ENCODE results near the gene FAAP20.

DNA sequence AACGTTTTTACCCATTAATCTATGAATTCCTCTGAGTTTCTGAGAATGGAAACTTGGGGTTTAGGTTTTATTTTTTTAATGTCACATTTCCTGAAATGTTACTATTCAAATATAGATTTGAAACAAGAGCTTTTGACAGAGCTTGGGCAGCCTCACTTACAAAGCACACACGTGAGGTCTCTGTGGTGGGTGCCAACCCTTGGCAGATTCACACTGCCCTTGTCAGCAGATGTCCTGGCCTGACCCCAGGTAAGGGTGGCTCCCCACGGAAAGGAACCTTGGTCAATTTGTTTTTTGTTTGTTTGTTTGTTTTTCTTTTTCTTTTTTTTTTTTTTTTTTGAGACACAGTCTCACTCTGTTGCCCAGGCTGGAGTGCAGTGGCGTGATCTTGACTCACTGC is 53.5 kb downstream of the FAAP20 start:
- TF ChIP-seq EZH2phosphoT487 (IDR thresholded peaks at IDR 0.05; ENCODE audit: insufficient read depth, low read depth) = no peak
- no peak for TF ChIP-seq EZH2 (IDR thresholded peaks at IDR 0.05; ENCODE audit: insufficient read depth, poor library complexity, severe bottlenecking)
